Measurements from ENCODE around the gene ITGAD.

- TF ChIP-seq SUZ12 (IDR thresholded peaks at IDR 0.05; ENCODE audit: extremely low read depth, insufficient read depth, insufficient read length) = no peak
- no peak for TF ChIP-seq ZNF274 (IDR thresholded peaks at IDR 0.05; ENCODE audit: low read depth, low read length)
- TF ChIP-seq YY1 (IDR thresholded peaks at IDR 0.05; ENCODE audit: insufficient read depth, insufficient read length) = no peak
These were observed 42.4 kb downstream of the ITGAD start for GRCh38 chr16:31435341-31436220.

Measured in NT2/D1 (cell line).